HTERT RPE-1 (cell line): ENCODE results near the gene CPLANE2.
"Not testable (repeated sequence)": the region's sequence is repeated elsewhere in the genome, so short reads cannot be mapped to it uniquely, and the experiment has no call there.

Source experiments
- in situ Hi-C: fragments of 300-500 bp; cut with MboI; formaldehyde crosslinking; loops from 4 replicates; pipeline ENCODE4 v1.14.3; 2020; ENCODE audit warnings: low sequenced_read_pairs

The CPLANE2 gene

DNA sequence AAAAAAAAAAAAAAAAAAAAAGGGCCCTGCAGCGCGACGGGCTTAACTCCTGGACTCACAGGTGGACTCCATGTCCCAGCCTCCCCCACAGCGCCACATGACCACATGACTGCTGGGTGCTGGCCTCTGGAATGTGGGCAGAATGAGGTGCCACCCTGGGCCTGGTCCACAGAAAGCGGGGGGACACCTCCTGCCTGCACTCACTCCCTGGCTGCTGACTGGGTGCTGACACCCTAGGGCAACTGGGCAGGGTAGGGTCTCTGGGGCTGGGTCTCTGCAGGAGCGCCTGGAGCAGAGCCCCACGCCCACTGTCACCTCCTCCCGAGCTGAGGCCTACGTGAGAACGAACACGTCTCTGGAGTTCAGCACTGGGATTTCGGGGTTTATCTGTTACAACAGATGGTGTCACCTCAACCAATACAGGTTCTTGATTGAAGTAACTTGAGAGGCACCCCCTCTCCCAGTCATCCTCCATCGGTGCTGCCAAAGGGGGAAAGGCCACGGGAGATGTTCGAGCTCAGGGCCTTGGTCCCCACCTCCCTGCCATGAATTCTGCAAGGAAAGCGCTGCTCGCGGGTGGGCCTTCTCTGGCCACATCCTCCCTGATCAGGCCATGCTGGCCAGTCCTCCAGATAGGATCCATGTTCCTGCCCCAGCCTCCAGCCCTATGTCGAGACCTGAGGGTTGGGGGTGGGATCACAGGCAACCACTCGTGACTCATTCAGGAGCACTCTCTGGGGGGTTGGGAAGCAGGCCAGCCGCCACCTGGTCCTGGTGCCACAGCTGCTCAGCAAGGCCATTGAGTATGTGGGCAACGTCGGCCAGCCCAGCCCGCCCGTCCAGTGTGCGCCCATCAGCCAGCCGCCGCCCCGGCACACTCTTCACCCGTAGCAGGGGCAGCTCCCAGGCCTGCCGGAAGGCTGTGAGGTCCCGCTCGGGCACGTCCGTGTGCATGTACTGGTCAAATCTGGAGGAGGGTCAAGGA, 5.4 kb downstream of the CPLANE2 start:
- in situ Hi-C loops, result no loop called here

DNA sequence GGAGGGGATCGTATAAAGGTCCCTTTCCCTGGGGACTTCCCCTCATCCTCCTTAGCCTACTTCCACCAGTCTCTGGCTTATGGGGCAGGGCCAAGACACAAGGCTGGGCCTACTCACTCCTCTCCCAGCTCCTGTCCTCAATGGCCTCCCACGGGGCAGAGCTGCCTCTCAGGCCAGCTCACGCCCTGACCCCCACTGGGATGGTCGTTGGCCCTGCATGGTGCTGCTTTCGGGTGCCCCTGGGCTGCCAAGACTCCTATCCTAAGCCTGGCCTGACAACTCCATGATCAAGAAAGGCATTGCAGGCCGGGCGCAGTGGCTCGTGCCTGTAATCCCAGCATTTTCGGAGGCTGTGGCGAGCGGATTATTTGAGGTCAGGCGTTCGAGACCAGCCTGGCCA, 6.2 kb downstream of the CPLANE2 start:
- in situ Hi-C loops, result no loop called here

DNA sequence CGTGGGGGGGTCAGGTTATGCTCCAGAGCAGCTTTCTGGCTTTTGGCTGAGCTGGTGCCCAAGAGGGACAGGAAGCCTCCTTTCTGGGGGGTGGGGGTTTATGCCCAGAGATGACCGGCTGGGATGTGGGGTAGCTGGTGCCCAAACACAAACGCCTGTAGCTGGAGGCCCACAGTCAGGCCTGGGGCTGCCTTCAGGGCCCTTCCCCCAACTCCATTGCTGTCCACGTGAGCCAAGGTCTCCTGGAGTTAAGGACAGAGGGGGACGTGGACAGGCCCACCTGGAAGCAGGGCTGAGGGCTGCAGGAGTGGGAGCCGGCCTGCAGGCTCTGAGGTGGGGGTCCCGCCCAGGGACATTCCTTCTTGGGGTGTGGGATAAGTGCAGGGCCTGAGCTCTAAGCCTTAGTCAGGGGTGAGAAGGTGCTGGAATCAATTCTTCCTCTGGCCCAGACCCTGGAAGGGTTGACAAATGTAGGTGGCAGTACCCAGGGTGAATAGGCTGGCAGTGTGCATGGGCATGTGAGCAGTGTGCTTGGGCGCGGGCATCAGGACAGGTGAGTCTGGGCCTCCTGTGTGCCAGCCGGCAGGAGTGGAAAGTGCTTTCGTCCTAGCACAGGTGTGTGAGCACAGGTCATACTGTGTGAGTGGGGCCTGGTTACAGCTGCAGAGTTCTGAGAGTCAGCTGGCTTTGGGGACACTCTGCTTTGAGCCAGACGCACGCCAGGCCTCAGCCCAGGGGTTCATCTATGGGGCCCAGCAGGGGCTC, 6.8 kb downstream of the CPLANE2 start:
- in situ Hi-C loops, result no loop called here

DNA sequence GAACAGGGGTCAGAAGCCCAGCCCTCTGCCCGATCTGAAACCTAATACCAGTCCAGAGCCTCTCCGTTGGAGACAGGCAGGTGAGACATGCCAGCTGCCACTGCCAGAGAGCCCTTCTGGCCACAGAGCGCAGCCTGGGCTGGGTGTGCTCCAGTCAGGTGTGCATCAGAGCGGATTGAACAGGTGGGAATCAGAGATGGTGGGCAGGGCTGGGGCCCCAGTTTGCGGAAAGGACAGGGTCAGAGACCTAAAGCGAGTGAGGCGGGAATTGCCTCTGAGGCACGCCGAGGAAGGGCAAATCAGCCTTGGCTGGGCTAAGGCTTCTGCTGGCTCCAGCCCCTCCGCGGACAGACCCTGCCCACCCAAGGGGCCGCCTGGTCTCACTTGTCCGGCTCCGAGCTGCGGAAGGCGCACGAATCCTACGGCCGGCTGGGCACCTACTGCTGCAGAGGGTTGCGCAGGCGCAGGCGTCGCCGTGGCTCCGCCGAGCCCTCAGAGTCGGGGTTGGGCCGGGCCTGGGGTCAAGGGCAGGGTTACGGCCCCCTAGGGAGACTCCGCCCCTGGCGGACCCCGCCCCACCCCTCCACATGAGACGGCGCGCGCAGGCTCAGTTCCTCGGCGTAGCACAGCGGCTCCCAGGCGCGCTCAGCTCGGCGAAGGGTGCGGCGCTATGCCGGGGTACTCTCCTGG, 10.3 kb downstream of the CPLANE2 start:
- in situ Hi-C loops, result no loop called here

DNA sequence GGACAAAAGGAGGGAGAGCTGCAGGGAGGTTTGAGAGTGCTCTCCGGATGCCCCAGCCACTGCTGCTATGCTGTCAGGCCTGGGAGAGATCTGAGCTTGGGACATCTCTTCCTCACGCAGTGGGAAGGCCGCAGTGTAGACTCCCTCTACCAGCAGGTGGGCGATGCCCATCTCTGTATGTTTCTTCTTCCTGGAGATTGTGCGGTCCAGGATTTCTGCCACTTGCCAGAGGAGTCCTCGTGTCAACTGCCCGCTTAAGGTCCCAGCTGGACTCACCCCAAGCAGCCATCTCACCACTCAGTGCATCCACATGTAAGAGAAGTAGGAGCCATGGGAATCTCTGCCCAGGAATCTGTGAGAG, 10.9 kb downstream of the CPLANE2 start:
- in situ Hi-C loops, result no loop called here

DNA sequence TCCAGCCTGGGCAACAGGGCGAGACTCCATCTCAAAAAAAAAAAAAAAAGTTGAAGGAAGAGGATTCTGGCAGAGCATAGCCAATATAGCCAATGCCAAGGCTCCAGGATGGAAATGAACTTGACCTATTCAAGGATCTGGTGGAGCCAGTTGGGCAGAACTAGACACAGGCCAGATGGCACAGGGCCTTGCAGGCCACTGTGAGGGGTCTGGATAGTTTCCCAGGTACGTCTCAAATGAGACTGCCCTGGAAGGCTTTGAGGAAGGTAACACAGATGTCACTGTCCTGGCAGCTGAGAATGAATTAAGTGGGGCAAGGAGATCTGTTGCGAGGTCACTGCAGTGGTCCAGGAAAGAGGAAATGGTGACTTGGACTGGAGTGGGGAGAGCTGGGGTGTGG, 12.5 kb downstream of the CPLANE2 start:
- in situ Hi-C loops, result no loop called here

DNA sequence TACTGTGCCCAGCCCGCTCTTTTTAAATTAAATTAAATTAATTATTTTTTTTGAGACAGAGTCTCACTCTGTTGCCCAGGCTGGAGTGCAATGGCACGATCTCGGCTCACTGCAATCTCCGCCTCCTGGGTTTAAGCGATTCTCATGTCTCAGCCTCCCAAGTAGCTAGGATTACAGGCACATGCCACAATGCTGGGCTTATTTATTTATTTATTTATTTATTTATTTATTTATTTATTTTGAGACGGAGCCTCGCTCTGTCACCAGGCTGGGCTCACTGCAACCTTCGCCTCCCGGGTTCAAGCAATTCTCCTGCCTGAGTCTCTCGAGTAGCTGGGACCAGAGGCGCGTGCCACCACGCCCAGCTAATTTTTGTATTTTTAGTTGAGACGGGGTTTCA, 14.3 kb downstream of the CPLANE2 start:
- in situ Hi-C loops, result not testable (repeated sequence)

DNA sequence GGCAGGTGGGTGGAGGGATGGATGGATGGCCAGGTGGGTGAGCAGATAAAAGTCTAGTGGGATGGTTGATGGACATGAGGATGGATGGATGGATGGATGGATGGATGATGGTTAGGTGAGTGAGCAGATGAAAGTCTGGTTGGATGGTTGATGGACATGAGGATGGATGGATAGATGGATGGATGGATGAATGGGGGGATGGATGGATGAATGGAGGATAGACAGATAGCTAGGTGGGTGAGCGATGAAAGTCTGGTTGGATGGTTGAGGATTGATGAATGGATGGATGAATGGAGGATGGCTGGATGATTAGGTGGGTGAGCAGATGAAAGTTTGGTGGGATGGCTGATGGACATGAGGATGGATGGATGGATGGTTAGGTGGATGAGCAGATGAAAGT, 15.5 kb downstream of the CPLANE2 start:
- in situ Hi-C loops, result no loop called here

DNA sequence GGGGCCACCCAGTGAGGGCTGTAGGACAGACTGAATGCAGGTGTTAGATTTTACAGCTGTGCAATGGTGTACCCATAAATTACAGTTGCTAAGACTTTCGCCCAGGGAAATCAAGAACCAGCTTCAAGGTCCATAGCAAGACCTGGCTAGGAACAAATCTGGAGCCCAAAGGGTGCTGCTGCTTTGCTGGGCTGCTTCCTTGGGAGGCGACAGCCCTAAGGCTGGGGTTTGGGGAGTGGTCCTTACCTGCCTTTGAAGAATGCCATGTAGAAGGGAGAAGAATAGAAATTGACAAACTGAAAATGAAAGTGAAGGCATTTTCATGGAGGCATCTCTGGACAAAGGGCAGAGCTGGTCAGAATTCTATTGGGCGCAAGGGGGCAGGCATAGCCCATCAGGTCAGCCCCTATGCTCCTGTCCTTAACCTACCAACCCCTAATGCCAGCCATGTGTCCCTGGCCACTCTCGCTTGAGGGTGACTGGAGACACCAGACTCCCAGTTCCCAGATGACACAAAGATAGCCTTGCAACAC, 16.9 kb downstream of the CPLANE2 start:
- in situ Hi-C loops, result no loop called here

DNA sequence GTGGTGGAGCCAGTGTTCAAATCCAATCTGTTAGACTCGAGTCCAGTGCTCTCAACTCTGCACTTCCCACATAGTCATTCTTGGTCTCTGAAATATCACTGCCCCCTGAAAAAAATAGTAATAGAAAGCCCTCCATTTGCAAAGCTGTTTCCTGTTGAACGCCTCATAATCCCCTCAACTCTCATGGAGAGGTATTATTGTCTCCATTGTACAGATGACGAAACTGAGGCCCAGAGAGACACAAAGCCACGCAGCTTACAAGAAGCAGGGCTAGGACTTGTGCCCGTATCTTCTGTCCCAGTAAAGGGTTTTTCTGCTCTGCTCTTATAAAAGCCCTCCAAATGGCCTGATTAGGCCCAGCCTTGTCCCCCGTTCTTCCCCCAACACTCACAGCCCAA, 18.3 kb downstream of the CPLANE2 start:
- in situ Hi-C loops, result no loop called here

DNA sequence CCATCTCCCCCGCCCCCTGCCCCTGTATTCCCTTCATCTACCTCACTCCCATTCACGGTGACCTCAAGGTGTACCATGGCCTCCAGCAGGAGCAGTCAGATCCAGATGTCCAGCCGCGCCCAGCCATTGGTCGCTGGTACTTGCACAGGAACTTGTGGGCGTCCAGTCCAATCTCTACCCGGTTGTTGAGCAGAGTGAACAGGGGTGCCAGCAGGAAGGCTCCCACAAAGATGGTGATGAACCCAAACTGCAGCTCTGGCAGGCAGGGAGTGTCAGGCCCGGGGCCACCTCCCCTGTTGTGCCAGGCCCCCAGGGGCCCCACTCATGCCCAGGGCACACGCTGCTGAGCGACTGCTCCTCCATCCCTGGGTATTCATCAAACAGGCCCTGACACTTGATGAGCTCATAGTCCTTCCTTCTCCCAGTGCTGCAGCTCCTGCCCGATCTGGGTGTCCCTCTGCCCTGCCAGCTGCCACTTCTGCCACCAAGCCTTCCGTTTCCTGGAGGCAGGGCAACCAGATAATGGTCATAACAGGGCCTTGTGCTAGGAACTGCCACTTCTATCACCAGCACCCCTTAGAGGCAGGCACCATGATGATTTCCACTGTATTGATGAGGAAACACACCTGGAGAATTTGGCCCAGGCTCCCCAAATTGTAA, 18.8 kb downstream of the CPLANE2 start:
- in situ Hi-C loops, result no loop called here

DNA sequence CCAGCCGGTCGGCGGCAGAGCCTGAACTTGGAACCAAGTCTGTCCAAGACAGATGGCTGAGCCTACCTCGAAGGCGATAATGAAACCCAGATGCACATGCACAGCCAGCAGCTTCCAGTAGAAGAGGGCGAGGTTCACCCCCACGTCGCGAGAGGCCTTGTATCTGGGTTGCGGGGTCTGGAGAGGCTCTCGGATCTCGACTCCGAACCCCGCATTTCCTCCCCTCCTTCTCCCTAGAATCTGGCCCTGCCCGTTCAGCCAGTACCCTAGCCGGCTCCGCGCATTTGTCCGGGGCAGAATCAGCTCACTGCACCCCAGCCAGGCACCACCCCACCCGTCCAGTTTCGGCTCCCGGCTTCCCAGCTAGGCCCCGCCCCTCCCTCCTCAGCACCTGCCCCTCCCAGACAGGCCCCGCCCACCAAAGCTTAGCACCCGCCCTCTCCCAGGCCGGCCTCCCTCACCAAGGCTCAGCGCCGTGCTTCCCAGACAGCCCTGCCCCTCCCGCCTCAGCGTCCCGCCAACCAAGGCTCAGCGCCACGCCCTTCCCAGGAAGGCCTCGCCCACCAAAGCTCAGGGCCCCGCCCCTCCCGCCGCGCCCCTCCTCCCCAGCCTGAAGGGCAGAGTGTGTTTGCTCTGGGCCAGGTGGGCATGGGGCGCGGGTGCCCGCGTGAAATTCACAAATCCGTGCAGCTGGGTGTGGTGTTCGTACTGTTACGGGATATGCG, 19.8 kb downstream of the CPLANE2 start:
- in situ Hi-C loops, result no loop called here

DNA sequence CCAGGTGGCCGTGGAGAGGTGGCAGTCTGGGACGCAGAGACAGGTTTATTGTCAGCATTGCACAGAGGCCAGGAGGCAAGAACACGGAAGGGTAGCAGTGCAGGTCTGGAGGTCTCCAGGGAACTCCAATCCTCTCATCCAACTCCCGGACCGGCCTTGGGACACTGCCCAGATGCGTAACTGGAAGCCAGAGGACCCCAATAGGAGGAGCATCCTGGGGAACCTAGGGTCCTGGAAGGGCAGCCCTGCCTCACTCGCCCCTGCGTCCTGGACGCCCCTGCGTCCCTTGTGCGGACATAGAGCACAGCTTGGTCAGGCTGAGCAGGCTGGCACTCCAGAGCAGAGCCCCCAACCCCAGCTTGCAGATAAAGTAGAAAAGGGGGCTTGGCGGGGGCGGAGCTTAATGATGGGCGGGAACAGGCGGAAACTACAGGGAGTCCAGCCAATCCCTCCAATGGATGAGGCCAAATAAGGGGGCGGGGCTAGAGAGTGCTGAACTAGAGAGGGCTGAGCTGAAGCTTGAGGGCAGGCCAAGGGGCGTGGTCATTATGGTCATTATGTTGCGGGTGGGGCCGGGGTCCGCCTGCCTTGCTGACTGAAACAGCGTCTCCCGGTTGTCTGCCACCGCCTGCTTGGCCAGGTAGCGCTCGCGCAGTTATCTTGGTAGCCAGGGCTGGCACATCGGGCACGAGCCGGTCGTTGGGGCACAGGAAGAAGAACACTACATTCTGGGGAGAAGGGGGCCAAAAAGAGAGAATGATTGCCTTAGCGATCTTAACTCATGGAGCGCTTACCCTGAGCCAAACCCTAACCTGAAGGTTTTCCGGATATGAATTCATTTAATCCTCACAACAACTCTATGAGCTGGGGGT, 20.9 kb downstream of the CPLANE2 start:
- in situ Hi-C loops, result no loop called here

DNA sequence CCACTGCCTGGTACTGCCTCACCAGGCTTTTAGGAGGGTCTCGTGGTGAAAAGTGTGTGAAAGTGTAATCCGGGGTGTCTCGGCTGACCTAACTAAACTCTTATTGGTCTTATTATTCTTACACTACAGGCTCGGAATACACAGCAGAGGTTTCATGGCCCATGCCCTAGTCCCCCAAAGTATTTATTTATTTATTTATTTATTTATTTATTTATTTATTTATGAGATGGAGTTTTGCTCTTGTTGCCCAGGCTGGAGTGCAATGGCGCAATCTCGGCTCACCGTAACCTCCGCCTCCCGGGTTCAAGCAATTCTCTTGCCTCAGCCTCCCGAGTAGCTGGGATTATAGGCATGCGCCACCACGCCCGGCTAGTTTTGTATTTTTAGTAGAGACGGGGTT, 21.7 kb downstream of the CPLANE2 start:
- in situ Hi-C loops, result not testable (repeated sequence)

DNA sequence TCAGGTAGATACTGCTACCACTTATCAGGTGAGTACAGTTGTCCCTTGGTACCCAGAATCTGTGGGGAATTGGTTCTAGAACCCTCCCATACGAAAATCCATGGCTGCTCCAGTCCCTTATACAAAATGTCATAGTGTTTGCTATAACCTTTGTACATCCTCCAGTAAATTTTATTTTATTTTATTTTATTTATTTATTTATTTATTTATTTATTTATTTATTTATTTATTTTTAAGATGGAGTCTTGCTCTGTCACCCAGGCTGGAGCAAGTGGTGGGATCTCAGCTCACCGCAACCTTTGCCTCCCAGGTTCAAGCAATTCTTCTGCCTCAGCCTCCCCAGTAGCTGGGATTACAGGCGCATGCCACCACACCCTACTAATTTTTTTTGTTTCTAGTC, 23.4 kb downstream of the CPLANE2 start:
- in situ Hi-C loops, result not testable (repeated sequence)

DNA sequence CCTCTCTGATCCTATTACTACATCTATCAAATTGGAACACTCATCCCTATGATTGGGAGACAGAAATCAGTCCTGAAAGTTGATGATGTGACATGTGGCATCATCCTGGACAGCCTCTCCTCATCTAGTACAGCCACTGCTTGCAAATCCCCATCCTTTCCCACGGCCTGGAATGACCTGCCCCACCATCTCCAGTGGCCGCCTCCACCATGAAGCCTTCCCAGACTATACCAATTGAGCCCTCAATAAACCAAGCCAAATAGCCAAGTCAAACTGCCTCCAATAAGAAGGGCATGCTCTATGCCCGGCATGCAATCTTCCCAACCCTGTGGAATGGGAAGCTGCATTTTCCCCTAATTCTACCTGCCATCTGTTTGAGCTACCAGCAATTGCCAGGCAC, 24.0 kb downstream of the CPLANE2 start:
- in situ Hi-C loops, result no loop called here

DNA sequence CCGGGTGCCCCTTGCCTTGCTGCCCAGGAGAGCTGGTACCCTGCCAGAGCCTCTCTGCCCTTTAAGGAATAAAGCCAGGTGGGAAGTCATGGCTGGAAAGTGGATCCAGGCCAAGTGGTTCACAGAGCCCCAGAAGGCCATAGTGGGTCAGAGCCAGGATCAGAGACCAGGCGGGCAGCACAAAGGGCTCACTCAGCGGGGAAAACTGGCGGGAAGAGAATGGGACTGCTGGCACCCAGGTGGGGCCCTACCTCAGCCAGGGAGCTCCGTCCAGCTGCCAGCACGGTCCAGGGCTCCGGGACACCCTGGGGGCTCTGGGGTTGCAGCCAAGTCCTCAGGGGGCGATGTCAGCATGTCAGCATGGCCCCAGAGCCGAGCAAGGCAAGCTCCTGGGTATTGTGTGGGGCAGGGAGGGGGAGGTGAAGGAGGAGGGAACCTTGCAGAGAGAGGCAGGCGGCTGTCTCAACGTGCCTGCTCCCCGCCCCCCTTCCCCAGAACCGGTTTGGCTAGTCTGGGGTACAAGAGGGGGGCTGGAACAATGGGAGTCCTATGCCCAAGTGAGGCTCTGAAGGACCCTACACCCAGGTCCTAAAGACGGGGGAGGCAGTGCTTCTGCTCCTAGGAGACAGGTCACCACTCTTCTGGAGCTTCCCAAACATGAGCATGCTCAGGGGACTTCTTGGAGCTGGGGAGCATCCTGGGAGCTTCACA, 24.6 kb downstream of the CPLANE2 start, which contains the start of gene ARHGEF19:
ARHGEF19 (minus strand) TSS at position 402 of the 711 bp plus-strand sequence. CDS start 3,598 bp downstream, outside the sequence.
- in situ Hi-C loops, result no loop called here

DNA sequence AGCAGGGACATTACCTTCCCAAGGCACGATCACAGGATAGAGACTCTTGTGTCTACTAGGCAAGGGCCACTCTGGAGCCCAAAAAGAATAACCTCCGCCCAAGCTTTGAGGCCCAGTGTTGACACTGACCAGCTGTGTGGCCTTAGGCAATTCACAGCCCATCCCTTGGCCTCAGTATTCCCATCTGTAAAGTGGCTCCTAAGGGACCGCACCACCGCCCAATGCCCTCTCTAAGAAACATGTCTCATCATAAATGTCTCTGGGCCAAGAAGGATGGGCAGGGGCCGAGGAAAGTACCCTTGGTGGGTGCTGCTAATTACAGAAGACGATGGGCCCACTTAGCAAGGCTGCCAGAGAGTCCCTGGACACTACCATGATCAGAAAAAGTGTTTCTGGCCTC, 25.2 kb downstream of the CPLANE2 start:
- in situ Hi-C loops, result no loop called here
